Cardiac fibroblast (primary cell): ENCODE measurements around the gene HSD17B4.
A peak's percentile ranks its signal among the peaks of the same experiment; 100 is the strongest.
"Not testable (repeated sequence)": the region's sequence is repeated elsewhere in the genome, so short reads cannot be mapped to it uniquely, and the experiment has no call there.

ENCODE experiments used
- DNase-seq, 2 donors: peaks; one replicate each; pipeline versions ENCODE4 v3.0.0 to v3.0.0-alpha.2; 2010; ENCODE audit warnings: low read depth in 2 of 2
- H3K4me3 ChIP-seq, 2 donors: replicated peaks in 1 of 2; 1 replicate in 1 of 2; 2 replicates in 1 of 2; pipeline ENCODE4 v1.5.1; 2011; ENCODE audit warnings: low read depth in 2 of 2, low read length in 2 of 2, mild to moderate bottlenecking in 2 of 2, moderate library complexity in 1 of 2
- TF ChIP-seq, protein P1 (sequence below): IDR thresholded peaks from one replicate; pipeline ENCODE4 v1.5.1; 2011; ENCODE audit warnings: low read depth, mild to moderate bottlenecking, low read length, inconsistent platforms

HSD17B4 gene

DNA sequence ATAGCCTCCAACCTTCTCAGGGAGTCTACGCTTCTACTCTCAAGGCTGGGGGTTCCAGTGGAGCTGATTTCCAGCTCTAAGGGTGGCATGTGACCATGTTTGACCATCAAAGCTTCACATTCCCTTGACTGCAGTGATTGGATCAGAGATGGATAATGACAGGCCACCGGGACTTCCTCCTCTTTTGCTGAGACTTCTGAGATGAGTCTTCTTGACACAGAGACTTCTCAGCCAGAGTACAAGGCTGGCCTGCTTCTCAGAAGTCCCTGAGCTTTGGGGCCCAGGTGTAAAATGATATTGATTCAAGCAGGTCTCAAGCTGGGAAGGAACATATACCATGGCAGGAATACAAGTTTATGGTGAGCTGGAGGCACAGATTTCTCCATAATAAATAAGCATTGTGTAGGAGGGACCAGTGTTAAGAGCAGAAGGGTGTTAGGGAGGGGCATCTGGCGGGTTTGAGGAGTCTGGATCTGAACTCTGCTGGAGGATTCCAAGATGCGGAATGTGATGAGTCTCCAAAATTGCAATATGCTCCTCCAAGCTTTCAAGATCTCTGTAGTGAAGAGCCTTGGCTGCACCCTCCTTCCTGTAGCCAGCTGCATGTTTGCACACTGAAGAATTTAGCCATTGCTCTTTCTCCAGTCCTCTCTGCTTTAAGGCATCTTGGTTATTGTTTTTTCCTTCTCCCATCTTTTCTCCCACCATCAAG is 41.7 kb upstream of the HSD17B4 start:
- no peak overlapping the region for H3K4me3 ChIP-seq
- DNase-seq, result peak in 1 of 2 donors; percentile 27
- TF ChIP-seq, protein P1, sequence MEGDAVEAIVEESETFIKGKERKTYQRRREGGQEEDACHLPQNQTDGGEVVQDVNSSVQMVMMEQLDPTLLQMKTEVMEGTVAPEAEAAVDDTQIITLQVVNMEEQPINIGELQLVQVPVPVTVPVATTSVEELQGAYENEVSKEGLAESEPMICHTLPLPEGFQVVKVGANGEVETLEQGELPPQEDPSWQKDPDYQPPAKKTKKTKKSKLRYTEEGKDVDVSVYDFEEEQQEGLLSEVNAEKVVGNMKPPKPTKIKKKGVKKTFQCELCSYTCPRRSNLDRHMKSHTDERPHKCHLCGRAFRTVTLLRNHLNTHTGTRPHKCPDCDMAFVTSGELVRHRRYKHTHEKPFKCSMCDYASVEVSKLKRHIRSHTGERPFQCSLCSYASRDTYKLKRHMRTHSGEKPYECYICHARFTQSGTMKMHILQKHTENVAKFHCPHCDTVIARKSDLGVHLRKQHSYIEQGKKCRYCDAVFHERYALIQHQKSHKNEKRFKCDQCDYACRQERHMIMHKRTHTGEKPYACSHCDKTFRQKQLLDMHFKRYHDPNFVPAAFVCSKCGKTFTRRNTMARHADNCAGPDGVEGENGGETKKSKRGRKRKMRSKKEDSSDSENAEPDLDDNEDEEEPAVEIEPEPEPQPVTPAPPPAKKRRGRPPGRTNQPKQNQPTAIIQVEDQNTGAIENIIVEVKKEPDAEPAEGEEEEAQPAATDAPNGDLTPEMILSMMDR, result no peak

DNA sequence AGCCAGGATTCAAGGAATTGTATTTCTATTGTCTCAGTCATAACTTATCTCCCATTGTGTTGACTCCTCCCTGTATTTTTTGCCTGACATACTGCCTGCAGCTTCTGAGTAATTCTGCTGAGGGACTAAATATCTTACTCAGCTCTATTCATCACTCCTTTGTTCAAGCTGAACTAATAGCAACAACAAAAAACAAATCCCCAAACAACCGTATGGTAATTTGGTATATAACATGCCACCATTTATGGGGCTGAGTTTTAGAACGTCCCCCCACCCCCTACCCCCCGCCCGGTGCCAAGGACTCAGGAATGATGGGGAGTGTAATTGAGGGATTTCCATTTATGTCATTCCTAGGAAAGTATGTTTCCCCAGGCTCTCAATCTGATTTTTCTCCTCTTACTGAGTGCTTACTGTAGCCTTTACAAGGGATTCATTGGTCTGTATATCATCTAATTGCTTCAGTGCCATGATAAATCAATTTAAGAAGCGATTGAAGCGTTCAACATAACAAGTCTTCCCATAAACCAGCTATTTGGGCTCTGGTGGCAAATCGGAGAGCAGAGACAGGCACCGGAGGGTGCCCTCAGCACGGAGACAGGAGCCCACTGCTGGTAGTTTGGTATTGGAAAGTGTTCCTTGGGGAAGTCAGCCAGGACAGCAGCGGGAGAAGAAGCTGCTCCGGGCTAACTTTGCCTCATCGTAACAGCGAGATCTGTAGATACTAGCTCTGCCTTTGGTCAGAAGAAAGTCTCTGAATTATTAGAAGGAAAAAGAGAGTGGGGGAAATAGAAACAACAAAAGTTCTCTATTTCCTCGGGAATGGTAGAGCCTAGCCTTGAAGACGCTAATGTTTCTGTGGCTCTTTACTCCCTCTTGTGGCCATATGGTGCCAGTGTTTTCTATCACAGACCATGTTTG is 40.7 kb upstream of the HSD17B4 start:
- DNase-seq, result peak; percentile 84 to 90
- TF ChIP-seq, protein P1, result peak; percentile 79
- peak overlapping the region; percentile 48 to 49 for H3K4me3 ChIP-seq

DNA sequence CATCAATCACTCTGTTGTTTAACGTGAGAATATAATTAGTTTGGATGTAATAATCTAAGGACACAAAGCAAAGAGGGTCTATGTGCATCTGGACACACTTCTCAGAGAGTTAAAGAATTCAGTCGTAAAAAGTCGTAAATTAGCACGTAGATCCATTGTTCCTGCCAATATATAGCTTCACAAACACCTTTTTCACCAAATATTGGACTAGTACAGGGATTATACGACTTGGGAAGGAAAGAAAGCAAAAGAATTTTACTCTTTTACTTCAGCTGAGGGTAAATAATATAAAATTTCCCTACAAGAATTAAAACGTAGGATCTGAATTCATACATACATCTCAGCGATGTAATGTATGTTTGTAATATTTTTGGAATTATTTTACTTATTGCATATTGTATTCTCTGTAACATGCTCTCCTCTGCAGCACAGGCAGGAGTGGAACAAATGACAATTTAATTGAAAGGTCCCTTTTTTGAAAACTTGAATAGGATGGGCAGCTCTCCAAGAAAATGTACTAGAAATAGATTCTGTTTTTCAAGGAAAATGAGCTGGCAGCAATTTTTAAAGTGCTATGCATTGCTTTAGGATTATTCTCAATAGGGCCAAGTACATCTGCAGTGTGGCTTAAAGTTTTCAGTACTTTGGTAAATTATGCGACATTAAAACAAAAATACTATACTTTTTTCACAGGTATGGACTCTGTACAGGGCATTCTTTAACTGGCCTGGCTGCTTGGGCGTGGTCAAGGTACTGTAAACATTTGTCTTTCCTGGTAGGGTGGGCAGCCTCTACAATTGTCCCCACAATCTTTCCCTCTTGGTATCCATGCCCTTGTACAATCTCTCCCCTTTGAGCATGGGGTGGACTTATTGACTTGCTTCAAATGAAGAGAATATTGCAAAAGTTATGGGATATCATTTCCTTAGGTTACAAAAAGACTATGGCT is 39.7 kb upstream of the HSD17B4 start:
- TF ChIP-seq, protein P1, result no peak
- H3K4me3 ChIP-seq, result no peak overlapping the region
- no peak for DNase-seq

DNA sequence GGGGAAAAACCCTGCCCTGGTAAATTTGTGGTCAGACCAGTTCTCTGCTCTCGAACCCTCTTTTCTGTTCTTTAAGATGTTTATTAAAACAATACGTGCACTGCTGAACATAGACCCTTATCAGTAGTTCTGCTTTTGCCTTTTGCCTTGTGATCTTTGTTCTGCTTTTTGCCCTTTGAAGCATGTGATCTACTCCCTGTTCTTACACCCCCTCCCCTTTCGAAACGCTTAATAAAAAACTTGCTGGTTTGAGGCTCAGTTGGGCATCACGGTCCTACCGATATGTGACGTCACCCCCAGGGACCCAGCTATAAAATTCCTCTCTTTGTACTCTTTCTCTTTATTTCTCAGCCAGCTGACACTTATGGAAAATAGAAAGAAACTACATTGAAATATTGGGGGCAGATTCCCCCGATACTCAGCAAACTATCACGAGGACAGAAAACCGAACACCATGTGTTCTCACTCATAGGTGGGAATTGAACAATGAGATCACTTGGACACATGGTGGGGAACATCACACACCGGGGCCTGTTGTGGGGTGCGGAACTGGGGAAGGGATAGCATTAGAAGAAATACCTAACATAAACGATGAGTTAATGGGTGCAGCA is 38.1 kb upstream of the HSD17B4 start:
- not testable (repeated sequence) for H3K4me3 ChIP-seq

DNA sequence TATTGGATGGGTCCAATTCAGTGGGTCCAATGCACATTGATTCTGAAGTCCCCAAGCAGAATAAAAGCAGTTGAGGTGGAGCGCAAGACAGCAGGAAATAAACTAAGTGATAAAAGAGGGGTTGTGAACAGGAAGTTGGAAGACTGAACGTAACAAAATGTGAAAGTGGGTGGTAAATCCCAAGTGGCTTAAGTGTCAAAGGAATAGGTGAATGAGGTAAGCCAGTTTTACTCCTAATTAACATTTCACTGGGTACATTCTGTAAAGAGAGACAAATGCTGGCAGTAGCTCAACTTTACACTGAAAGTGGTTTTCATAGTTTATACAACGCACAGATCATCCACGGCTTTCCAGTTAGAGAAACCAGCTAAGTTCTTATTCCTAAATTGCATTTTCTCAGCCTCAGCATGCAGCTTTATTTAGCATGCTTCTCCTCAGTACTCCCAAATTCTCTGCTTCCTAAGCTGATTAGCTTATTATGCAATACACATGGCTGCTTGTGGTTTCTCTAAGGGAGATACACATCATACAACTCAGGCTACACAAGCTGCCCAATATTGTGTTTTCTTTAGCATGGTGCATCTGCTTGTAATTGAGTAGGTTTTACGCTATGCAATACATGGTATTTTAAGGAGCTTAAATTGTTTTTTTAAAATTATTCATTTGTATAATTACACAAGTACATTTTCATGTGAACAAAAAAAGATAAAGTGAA is 34.2 kb upstream of the HSD17B4 start:
- H3K4me3 ChIP-seq, result no peak overlapping the region
- DNase-seq, result peak; percentile 68 to 85
- TF ChIP-seq, protein P1, result no peak

More for the DNA sequence above, 38.1 kb upstream of the HSD17B4 start:
- not testable (repeated sequence) for DNase-seq

DNA sequence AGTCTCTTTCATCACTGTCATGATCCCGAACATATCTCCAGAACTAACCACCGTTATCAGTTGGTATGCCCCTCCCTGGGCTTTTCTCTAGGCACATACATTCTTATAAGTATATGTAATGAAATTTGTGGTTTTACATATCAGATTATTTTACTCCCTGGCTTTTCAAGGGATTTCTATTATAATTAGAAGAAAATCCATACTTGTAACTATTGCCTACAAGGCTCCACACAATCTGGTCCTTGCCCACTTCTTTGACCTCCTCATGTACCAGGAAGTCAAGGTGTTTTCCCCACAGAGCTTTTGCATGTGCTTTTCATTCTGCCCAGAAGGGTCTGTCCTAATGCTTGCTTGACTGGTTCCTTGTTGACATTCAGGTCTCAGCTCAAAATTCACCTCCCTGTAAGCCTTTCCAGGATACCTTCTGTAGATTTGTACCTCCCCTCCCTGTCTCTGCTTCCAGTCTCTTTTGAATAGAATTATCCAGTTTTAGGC is 33.6 kb upstream of the HSD17B4 start:
- H3K4me3 ChIP-seq, result no peak overlapping the region
- TF ChIP-seq, protein P1, result no peak
- DNase-seq, result no peak
